Endothelial cell of umbilical vein (primary cell): ENCODE measurements around the gene SMARCA4. TPM values are rescaled to one million over a fixed set of nuclear protein-coding genes. Genes with fewer than 3 reads are reported as not detected.

Experiments used
- BruUV-seq: library from RNA; stranded (reverse); fragments of 400-500 nt; replicated peaks from 2 replicates; lab custom pipeline; 2021; lab: Mats Ljungman, UMichigan
- CTCF ChIA-PET: fragments of 300-600, 350-600 bp; sonication (Branson Sonifier 250); formaldehyde crosslinking; loops from one replicate; lab custom pipeline; 2021; ENCODE audit warnings: antibody characterized with exemption, inconsistent platforms; lab: Charles Lee
- POLR2A ChIA-PET: fragments of 300-600, 350-600 bp; sonication (Branson Sonifier 250); formaldehyde crosslinking; loops from one replicate; lab custom pipeline; 2021; ENCODE audit warnings: antibody characterized with exemption, inconsistent platforms; lab: Charles Lee
- DNase-seq: peaks from one replicate; pipeline ENCODE4 v3.0.0-alpha.2; 2011; ENCODE audit warnings: low read depth, low spot score
- FAIRE-seq: peaks from 2 replicates; lab custom pipeline; 2011; peaks lifted over from hg19 to GRCh38; lab: Jason Lieb, UNC
- H2AFZ ChIP-seq: 2 replicates; pipeline ENCODE4 v1.6.0; 2012; ENCODE audit warnings: low read depth, low read length, control low read depth, inconsistent platforms
- H3K27ac ChIP-seq: 2 replicates; pipeline ENCODE4 v1.5.1; 2011; ENCODE audit warnings: low read depth, mild to moderate bottlenecking, control low read depth, low read length, moderate library complexity; ENCODE audit not compliant: insufficient read depth
- H3K27me3 ChIP-seq, 2 experiments: 2 replicates each; pipeline versions ENCODE4 v1.6.0 to v1.6.1; 2011; ENCODE audit warnings: low read length in 2 of 2, mixed read lengths in 1 of 2; ENCODE audit not compliant: control insufficient read depth in 2 of 2, insufficient read depth in 2 of 2
- H3K36me3 ChIP-seq, 2 experiments: 2 replicates in 1 of 2; 3 replicates in 1 of 2; pipeline ENCODE4 v1.5.1; 2011; ENCODE audit warnings: low read length in 2 of 2, mild to moderate bottlenecking in 1 of 2, moderate library complexity in 1 of 2; ENCODE audit not compliant: control insufficient read depth in 2 of 2, insufficient read depth in 2 of 2; ENCODE audit errors: extremely low read depth in 1 of 2
- H3K4me1 ChIP-seq: 3 replicates; pipeline ENCODE4 v1.5.1; 2011; ENCODE audit warnings: mild to moderate bottlenecking, low read length; ENCODE audit not compliant: control insufficient read depth, insufficient read depth; ENCODE audit errors: extremely low read depth
- H3K4me2 ChIP-seq: 2 replicates; pipeline ENCODE4 v1.6.1; 2011; ENCODE audit warnings: low read length, control low read depth, mixed read lengths; ENCODE audit not compliant: insufficient read depth
- H3K4me3 ChIP-seq, 3 experiments: fragments of 200-600 bp in 1 of 3; sonication (generic), shearing (Covaris generic) in 1 of 3; replicated peaks in 1 of 3; 2 replicates each; pipeline ENCODE4 v1.5.1; 2011 to 2016; ENCODE audit warnings: control low read depth in 3 of 3, low read length in 3 of 3, mild to moderate bottlenecking in 2 of 3, inconsistent platforms in 1 of 3, low read depth in 1 of 3, moderate library complexity in 1 of 3; ENCODE audit not compliant: insufficient read depth in 1 of 3
- H3K79me2 ChIP-seq: 2 replicates; pipeline ENCODE4 v1.6.0; 2012; ENCODE audit warnings: low read length, inconsistent platforms; ENCODE audit not compliant: control insufficient read depth, insufficient read depth
- H3K9ac ChIP-seq: replicated peaks from 2 replicates; pipeline ENCODE3; 2011; ENCODE audit warnings: low read length, control low read depth; ENCODE audit not compliant: insufficient read depth; ENCODE audit errors: extremely low read depth
- H3K9me1 ChIP-seq: replicated peaks from 3 replicates; pipeline ENCODE4 v1.6.0; 2011; ENCODE audit warnings: mild to moderate bottlenecking, low read length; ENCODE audit not compliant: control insufficient read depth, insufficient read depth; ENCODE audit errors: extremely low read depth
- H3K9me3 ChIP-seq: replicated peaks from 2 replicates; pipeline ENCODE4 v1.5.1; 2012; ENCODE audit warnings: low read length, inconsistent platforms; ENCODE audit not compliant: control insufficient read depth, insufficient read depth
- H4K20me1 ChIP-seq: replicated peaks from 2 replicates; pipeline ENCODE3; 2011; ENCODE audit warnings: mild to moderate bottlenecking, low read length; ENCODE audit not compliant: control insufficient read depth, insufficient read depth; ENCODE audit errors: extremely low read depth
- EZH2 ChIP-seq: IDR thresholded peaks from 2 replicates; pipeline ENCODE4 v1.6.1; 2012; ENCODE audit warnings: borderline replicate concordance, low read depth, mild to moderate bottlenecking, moderate library complexity, low read length, inconsistent platforms; ENCODE audit not compliant: severe bottlenecking
- FOS ChIP-seq: IDR thresholded peaks from 2 replicates; pipeline ENCODE4 v1.6.1; 2011; ENCODE audit warnings: mild to moderate bottlenecking, low read length, moderate library complexity, borderline replicate concordance; ENCODE audit not compliant: insufficient read depth
- GATA2 ChIP-seq: IDR thresholded peaks from 2 replicates; pipeline ENCODE4 v1.7.0; 2011; ENCODE audit warnings: low read depth, mild to moderate bottlenecking, moderate library complexity, mixed read lengths, low read length; ENCODE audit not compliant: insufficient read length, insufficient read depth
- JUN ChIP-seq: IDR thresholded peaks from 2 replicates; pipeline ENCODE4 v1.6.1; 2011; ENCODE audit warnings: borderline replicate concordance, low read depth; ENCODE audit not compliant: insufficient read length, insufficient read depth
- MYC ChIP-seq: IDR thresholded peaks from one replicate; pipeline ENCODE4 v1.6.1; 2011; ENCODE audit warnings: mild to moderate bottlenecking, low read depth, low read length
- POLR2A ChIP-seq: IDR thresholded peaks from 2 replicates; pipeline ENCODE4 v1.6.1; 2012; ENCODE audit warnings: low read depth, mild to moderate bottlenecking, control low read depth, low read length
- POLR2AphosphoS5 ChIP-seq: IDR thresholded peaks from 2 replicates; pipeline ENCODE4 v1.6.1; 2012; ENCODE audit warnings: low read depth, mild to moderate bottlenecking, control low read depth, low read length, moderate library complexity; ENCODE audit not compliant: insufficient read depth
- dilution Hi-C: fragments of 300-500 bp; cut with MboI; formaldehyde crosslinking; loops from one replicate; pipeline ENCODE4 v1.15.0; 2019; ENCODE audit warnings: low sequenced_read_pairs; ENCODE audit not compliant: extremely low pct_ligation_motif_present
- intact Hi-C: fragments of 100-400 bp; cut with micrococcal nuclease; formaldehyde crosslinking; loops from one replicate; pipeline ENCODE4 v1.10.0; 2022
- polyA plus RNA-seq, 4 experiments: library from polyadenylated mRNA; depleted of rRNA in 3 of 4; stranded (reverse) in 3 of 4; unstranded in 1 of 4; fragments of >200 nt; gene quantifications; 2 replicates each; pipeline versions ENCODE4 v1.2.1 to v1.2.3, GENCODE V29; 2011 to 2012; ENCODE audit warnings: missing spikeins in 1 of 4
- total RNA-seq: library from RNA; stranded (reverse); gene quantifications from 2 replicates; pipeline ENCODE4 v1.2.3, GENCODE V29; 2021
- TF ChIP-seq, protein P1 (sequence below), 2 donors: IDR thresholded peaks; 1 replicate in 1 of 2; 2 replicates in 1 of 2; pipeline ENCODE4 v1.5.1; 2011; ENCODE audit warnings: low read length in 2 of 2, mild to moderate bottlenecking in 2 of 2, moderate library complexity in 2 of 2, control low read depth in 1 of 2, inconsistent platforms in 1 of 2, low read depth in 1 of 2; ENCODE audit not compliant: insufficient read depth in 1 of 2; ENCODE audit errors: extremely low read depth in 1 of 2
- TF ChIP-seq, protein P2 (sequence below): IDR thresholded peaks from 2 replicates; pipeline ENCODE4 v1.6.1; 2011; ENCODE audit not compliant: insufficient read depth, insufficient read length

The SMARCA4 gene
- total and polyA plus RNA-seq, 2 donors (not counting 3 experiments of a cell fraction or from before 2014, with no cell fraction given), result 65.0 to 177 TPM

DNA sequence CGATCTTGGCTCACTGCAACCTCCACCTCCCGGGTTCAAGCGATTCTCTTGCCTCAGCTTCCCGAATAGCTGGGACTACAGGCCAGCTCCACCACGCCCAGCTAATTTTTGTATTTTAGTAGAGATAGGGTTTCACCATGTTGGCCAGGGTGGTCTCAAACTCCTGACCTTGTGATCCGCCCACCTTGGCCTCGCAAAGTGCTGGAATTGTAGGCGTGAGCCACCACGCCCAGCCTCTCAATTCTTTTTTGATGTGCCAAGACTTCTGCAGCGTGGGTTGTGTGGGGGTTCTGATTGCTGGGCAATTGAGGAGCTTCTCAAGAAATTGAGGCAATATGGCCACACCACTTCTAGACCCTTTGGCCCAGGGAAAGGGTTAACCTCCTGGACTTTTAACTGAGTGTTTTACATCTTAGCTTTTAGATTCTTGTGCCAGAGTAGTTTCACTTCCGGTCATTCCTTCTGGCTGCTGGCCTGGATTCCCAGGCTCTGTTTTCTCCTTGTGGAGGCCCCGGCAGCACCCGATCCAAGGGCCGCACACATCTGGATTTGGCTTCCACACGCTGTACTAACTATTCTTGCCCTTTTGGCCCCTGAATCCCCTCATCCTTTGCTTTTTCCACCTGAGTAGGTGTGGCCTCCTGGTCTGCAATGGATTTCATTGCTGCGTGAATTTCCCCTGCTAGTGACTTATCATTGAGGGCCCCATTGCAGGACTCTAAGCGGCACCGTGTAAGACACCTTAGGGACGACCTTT, 14.7 kb downstream of the SMARCA4 start:
- FAIRE-seq (peak; percentile 85), DNase-seq (peak; percentile 58)
- ChIA-PET POLR2A (interaction anchor here (0.6 to 1.2 kb wide), 2 partner anchors 18 to 34 kb away, joined by 5 read pairs; no protein-coding TSS in a partner anchor), CTCF (interaction anchor here (0.9 to 3.6 kb wide), 9 partner anchors 14 to 103 kb away, joined by 3 to 24 read pairs (median 3); partner anchors contain the start of gene SMARCA4)
- no peak overlapping the region for H3K9ac ChIP-seq
- dilution Hi-C loops (no loop called here), intact Hi-C loops (loop anchor here (2.0 kb wide), 1 partner anchor 39 kb away; no protein-coding TSS in a partner anchor)
- H3K79me2 ChIP-seq, result peaks cover 93% of the 10 kb centered on the region
- H3K4me3 ChIP-seq, result no peak overlapping the region
- H3K4me2 ChIP-seq, result no peak overlapping the region
- no peaks in the 10 kb centered on the region for H3K9me3 ChIP-seq
- H3K9me1 ChIP-seq, result no peaks in the 10 kb centered on the region
- H2AFZ ChIP-seq, result no peak overlapping the region
- H3K36me3 ChIP-seq, result no peaks in the 10 kb centered on the region
- H4K20me1 ChIP-seq, result no peaks in the 10 kb centered on the region
- H3K27ac ChIP-seq, result no peak overlapping the region
- H3K4me1 ChIP-seq, result peaks cover 7% of the 10 kb centered on the region
- TF ChIP-seq GATA2, result no peak
- TF ChIP-seq POLR2A, result no peak
- TF ChIP-seq, protein P1, sequence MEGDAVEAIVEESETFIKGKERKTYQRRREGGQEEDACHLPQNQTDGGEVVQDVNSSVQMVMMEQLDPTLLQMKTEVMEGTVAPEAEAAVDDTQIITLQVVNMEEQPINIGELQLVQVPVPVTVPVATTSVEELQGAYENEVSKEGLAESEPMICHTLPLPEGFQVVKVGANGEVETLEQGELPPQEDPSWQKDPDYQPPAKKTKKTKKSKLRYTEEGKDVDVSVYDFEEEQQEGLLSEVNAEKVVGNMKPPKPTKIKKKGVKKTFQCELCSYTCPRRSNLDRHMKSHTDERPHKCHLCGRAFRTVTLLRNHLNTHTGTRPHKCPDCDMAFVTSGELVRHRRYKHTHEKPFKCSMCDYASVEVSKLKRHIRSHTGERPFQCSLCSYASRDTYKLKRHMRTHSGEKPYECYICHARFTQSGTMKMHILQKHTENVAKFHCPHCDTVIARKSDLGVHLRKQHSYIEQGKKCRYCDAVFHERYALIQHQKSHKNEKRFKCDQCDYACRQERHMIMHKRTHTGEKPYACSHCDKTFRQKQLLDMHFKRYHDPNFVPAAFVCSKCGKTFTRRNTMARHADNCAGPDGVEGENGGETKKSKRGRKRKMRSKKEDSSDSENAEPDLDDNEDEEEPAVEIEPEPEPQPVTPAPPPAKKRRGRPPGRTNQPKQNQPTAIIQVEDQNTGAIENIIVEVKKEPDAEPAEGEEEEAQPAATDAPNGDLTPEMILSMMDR (IDR thresholded peaks at IDR 0.05; ENCODE audit: extremely low read depth in 1 of 2, insufficient read depth in 1 of 2, low read depth in 1 of 2, low read length in 2 of 2), result no peak
- TF ChIP-seq, protein P2, sequence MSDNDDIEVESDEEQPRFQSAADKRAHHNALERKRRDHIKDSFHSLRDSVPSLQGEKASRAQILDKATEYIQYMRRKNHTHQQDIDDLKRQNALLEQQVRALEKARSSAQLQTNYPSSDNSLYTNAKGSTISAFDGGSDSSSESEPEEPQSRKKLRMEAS, result no peak
- no peak for TF ChIP-seq JUN
- TF ChIP-seq EZH2, result no peak
- no peak for TF ChIP-seq POLR2AphosphoS5
- no peak for TF ChIP-seq MYC
- no peak for TF ChIP-seq FOS
- no peaks in the 10 kb centered on the region for H3K27me3 ChIP-seq
- BruUV-seq, result no TSS peak
